ENCODE results near the gene YARS1. TPM values are rescaled to one million over a fixed set of nuclear protein-coding genes. Genes with fewer than 3 reads are reported as not detected.
A peak's percentile ranks its signal among the peaks of the same experiment; 100 is the strongest.

The YARS1 gene
- total RNA-seq, 3 donors from 2014 or later = 47.0 to 66.7 (median 54.8) TPM

- Histone ChIP-seq H3K9me3 (no peaks in the 10 kb centered on the region), H3K36me3 (ENCODE audit: low read depth) (no peaks in the 10 kb centered on the region), H3K4me3 (no peak overlapping the region), H3K4me1 (ENCODE audit: low read depth) (no peaks in the 10 kb centered on the region)
- no peak for TF ChIP-seq CTCF (IDR thresholded peaks at IDR 0.05)
- DNase-seq (no peak), ATAC-seq (no peak)
- intact Hi-C loops (cut with DNase I, micrococcal nuclease) = no loop called here
These were observed 8.0 kb upstream of the YARS1 start for GRCh38 chr1:32825181-32825580.

DNA sequence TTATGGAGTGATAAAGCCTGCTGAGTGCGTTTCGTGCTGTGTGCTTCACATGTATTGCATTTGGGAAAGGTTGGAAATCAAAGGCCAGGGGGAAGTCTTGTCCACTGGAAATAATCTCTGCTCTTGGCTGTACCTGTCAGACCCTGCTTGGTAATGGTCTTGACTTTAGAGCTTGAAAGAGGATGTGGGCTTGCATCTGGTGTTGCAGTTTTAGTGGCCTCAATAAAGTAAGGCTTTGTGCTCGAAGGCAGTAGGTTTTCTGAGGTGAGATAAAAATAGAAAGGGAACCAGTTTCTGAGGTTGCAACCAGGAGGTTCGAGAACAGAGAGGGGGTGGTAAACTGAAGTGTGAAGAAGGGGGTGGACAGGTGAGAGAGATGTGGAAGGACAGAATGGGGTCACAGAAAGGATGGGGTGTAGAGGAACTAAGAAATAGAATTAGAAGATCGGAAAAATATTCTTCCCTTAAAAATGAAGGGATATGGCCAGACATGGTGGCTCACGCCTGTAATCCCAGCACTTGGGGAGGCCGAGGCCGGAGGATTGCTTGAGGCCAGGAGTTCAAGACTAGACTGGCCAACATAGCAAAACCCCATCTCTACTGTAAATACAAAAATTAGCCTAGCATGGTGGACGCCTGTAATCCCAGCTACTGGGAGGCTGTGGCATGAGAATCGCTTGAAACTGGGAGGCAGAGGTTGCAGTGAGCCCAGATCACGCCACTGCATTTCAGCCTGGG is 1.8 kb upstream of the YARS1 start:
- no peak for ATAC-seq
- Histone ChIP-seq H3K4me1 (ENCODE audit: low read depth) (peaks cover 25% of the 10 kb centered on the region), H3K36me3 (ENCODE audit: low read depth) (no peaks in the 10 kb centered on the region), H3K4me3 (no peak overlapping the region), H3K9me3 (no peaks in the 10 kb centered on the region)
- intact Hi-C loops (cut with DNase I, micrococcal nuclease) = no loop called here
- no peak for TF ChIP-seq CTCF (IDR thresholded peaks at IDR 0.05)
- peak in 1 of 3 donors; percentile 29 for DNase-seq

DNA sequence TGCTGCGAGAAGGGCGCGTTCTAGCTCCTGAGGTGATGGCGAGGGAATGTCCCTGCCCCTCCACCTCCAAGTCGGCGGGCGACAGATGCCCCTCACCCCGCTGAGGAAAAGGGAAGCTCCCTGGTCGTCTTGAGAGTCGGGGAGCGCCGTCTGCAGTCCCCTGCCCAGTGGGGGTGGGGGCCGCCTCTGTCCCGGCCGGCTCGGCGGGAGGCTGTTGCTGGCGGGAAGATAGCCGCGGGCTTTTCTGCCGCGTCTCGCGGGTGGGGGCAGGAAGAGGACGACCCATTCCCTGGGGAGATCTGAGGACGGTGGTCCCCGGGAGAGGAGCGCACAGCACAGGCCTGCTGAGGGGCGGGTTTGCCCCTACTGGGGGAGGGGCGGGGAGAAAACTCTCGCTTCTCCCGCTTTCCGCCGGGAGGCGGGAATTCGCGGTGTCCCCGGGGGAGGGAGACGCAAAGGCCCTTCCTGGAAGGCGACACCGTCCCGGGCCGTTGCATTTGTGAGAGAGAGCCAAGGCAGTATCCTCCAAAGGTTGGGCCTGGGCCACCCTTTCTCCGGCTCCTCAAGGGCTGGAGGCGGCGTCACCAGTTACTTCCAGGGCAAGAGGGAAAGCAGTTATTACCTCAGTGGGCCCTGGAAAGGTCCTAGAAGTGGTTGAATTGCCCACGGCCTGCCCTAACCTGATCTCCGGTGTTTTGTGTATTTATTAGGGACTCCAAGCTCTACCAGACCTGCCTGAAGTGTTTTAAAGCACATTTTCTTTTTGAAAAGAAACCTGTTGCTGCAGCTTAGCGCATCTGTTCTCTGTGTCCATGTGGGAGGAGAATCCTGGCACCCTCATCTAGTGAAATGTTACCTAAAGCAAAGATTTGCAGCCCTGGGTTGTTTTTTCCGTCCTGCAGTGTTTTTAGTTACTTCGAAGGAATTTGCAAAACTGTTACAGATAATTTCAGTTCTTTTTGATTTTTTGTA is 943 bp upstream of the YARS1 start:
- no peaks in the 10 kb centered on the region for H3K9me3 ChIP-seq
- peak overlapping the region; percentile 91 for H3K4me3 ChIP-seq
- H3K4me1 ChIP-seq (ENCODE audit: low read depth) = peaks cover 25% of the 10 kb centered on the region
- no peaks in the 10 kb centered on the region for H3K36me3 ChIP-seq (ENCODE audit: low read depth)
- ATAC-seq (peak; percentile 54), DNase-seq (peak; percentile 74 to 85 (median 83))
- TF ChIP-seq CTCF (IDR thresholded peaks at IDR 0.05) = peak; percentile 8
- intact Hi-C loops (cut with DNase I, micrococcal nuclease) = no loop called here

DNA sequence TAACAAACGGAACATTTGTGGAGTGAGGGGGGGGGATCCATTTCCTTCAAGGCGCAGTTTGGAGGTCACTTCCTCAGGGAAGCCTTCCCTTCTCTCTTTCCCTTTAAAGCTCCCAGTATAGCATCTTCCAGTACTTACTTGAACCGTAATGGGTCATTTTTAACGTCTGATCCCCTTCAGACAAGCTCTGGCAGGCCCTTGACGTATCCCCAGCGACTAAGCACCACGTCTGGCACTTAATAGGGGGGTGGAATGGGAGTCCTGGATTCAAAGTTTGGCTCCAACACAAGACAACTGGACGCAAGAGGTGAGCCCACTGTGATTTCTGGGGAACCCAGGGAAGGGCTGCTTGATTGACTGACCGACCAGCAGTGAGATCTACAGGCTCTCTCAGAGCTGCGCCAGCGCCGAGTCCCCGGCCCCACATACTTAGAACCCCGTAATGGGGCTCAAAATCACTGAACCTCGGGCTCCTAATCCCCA is 441 bp downstream of the YARS1 start:
- intact Hi-C loops (cut with DNase I, micrococcal nuclease) = no loop called here
- peak in 1 of 3 donors; percentile 38 for DNase-seq
- H3K4me1 ChIP-seq (ENCODE audit: low read depth) = peaks cover 25% of the 10 kb centered on the region
- peak overlapping the region; percentile 91 for H3K4me3 ChIP-seq
- peak; percentile 1 for ATAC-seq
- TF ChIP-seq CTCF (IDR thresholded peaks at IDR 0.05) = no peak
- no peaks in the 10 kb centered on the region for H3K9me3 ChIP-seq
- H3K36me3 ChIP-seq (ENCODE audit: low read depth) = no peaks in the 10 kb centered on the region

DNA sequence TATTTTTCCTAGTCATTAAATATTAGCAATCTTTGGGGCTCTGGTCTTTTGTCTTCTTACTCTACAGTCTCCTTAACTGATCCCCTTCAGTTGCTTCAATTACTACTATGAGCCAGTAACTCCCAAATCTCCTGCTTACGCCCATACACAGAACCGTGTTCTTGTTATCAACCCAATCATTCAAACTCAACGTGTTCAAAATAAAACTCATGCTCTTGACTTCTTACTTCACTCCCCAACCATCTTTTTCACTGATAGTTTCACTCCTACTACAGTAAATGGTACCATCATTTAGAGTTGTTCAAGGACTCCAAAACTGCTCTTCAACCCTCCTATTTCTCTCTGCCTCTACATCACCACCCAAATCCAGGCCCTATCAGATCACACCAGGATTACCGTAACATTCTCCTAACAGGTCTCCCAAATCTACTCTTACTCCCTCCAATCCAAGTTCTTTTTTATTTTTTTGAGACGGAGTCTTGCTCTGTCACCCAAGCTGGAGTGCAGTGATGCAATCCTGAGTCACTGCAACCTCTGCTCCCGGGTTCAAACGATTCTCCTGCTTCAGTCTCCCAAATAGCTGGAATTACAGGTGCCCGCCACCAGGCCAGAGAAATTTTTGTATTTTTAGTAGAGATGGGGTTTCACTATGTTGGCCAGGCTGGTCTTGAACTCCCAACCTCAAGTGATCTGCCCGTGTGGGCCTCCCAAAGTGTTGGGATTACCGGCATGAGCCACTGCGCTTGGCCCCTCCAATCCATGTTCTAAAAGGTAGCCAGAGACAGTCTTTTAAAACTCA is 3.0 kb downstream of the YARS1 start:
- ATAC-seq = no peak
- TF ChIP-seq CTCF (IDR thresholded peaks at IDR 0.05) = no peak
- no peaks in the 10 kb centered on the region for H3K9me3 ChIP-seq
- no peak for DNase-seq
- H3K4me3 ChIP-seq = no peak overlapping the region
- intact Hi-C loops (cut with DNase I, micrococcal nuclease) = no loop called here
- peaks cover 3% of the 10 kb centered on the region for H3K36me3 ChIP-seq (ENCODE audit: low read depth)
- H3K4me1 ChIP-seq (ENCODE audit: low read depth) = peaks cover 25% of the 10 kb centered on the region

Data from mucosa of descending colon (tissue), 3 donors.